GM18873 (cell line): ENCODE results near the gene STK38.
"Not testable (repeated sequence)": the region's sequence is repeated elsewhere in the genome, so short reads cannot be mapped to it uniquely, and the experiment has no call there.

Source experiments
- ATAC-seq: cut with Tn5 transposase; IDR thresholded peaks from one replicate; pipeline ENCODE4 v1.9.1; 2021; ENCODE audit warnings: mild to moderate bottlenecking, moderate library complexity, moderate number of reproducible peaks; ENCODE audit not compliant: unreplicated experiment, low FRiP score

STK38 gene

GRCh38 chr6:36492092-36492491 lies 55.2 kb downstream of the STK38 start:
- ATAC-seq, result no peak

- ATAC-seq, result no peak
These were observed 55.8 kb downstream of the STK38 start for GRCh38 chr6:36491378-36491965.

- ATAC-seq, result no peak
These were observed 57.9 kb downstream of the STK38 start for GRCh38 chr6:36489426-36489825.

- no peak for ATAC-seq
These were observed 59.1 kb downstream of the STK38 start for GRCh38 chr6:36488221-36488620.

GRCh38 chr6:36487698-36488097 lies 59.6 kb downstream of the STK38 start:
- no peak for ATAC-seq

- no peak for ATAC-seq
These were observed 62.5 kb downstream of the STK38 start for GRCh38 chr6:36484736-36485135.

GRCh38 chr6:36483326-36483725 lies 64.0 kb downstream of the STK38 start:
- not testable (repeated sequence) for ATAC-seq

GRCh38 chr6:36479256-36479655 lies 68.0 kb downstream of the STK38 start:
- no peak for ATAC-seq

- ATAC-seq, result no peak
These were observed 69.2 kb downstream of the STK38 start for GRCh38 chr6:36478051-36478526.

- ATAC-seq, result no peak
These were observed 77.3 kb downstream of the STK38 start for GRCh38 chr6:36469946-36470345.

- ATAC-seq, result no peak
These were observed 78.1 kb downstream of the STK38 start for GRCh38 chr6:36469148-36469661.

GRCh38 chr6:36467625-36468024 lies 79.7 kb downstream of the STK38 start:
- ATAC-seq, result no peak

GRCh38 chr6:36464233-36464632 lies 83.0 kb downstream of the STK38 start:
- no peak for ATAC-seq

- ATAC-seq, result no peak
These were observed 83.6 kb downstream of the STK38 start for GRCh38 chr6:36463676-36464075.

- ATAC-seq, result no peak
These were observed 85.6 kb downstream of the STK38 start for GRCh38 chr6:36461646-36462045.

GRCh38 chr6:36460916-36461315 lies 86.4 kb downstream of the STK38 start:
- no peak for ATAC-seq

GRCh38 chr6:36459501-36459900 lies 87.8 kb downstream of the STK38 start:
- no peak for ATAC-seq

- ATAC-seq, result no peak
These were observed 91.7 kb downstream of the STK38 start for GRCh38 chr6:36455486-36456027.

- not testable (repeated sequence) for ATAC-seq
These were observed 94.4 kb downstream of the STK38 start for GRCh38 chr6:36452897-36453296.

- not testable (repeated sequence) for ATAC-seq
These were observed 98.1 kb downstream of the STK38 start for GRCh38 chr6:36449173-36449572.

- ATAC-seq, result no peak
These were observed 101.7 kb downstream of the STK38 start for GRCh38 chr6:36445621-36446020.

- ATAC-seq, result no peak
These were observed 102.8 kb downstream of the STK38 start for GRCh38 chr6:36444470-36444869.
